Measurements from ENCODE around the gene ZNF221. TPM values are rescaled to one million over a fixed set of nuclear protein-coding genes. Genes with fewer than 3 reads are reported as not detected.
"Not testable (repeated sequence)": the region's sequence is repeated elsewhere in the genome, so short reads cannot be mapped to it uniquely, and the experiment has no call there.

Gene ZNF221
- 3.8 TPM for total RNA-seq

DNA sequence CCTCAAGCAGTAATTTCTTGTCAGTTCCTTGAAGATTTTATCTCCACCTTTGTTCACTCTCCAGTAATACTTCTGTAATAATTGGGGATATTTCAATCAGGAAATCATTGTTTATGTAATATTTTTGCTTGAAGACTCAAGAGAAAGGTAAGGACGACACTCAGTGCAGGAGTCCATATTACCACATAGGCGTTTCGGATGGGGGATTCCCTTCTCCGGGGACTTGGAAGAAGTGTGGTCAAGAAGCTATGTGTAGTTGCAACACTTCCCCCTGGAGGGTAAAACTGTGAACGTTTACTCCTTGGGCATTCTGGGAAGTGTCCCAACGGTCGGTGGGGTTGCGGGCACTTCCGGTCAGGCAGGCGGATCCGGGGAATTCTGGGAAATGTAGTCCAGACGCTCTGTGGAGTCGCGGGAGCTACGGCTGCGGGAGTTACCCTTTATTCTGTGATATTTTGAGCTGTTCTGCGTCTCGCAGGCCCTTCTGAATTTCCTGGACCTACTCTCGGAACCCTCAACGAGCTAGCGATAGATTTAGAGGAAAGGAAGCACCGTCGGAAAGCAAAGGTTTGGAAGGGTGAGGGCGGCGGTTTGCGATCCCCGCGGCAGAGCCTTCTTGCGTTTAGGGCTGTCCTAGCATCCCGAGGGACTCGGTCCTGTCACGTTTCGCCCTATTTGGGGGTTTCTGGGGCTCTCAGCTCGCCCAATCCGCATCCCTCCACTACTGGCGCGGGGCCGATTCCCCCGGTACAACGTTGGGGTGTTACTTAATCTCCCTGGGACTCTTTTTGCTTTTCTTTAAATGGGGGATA lies at the start of gene ZNF221:
Gene ZNF221 (plus strand): TSS at position 395 of the 812 bp plus-strand sequence. CDS start 11,499 bp downstream, outside the sequence.
- DNase-seq (ENCODE audit: low read depth in 2 of 3, low spot score in 2 of 3), result peak; percentile 24 to 94 (median 93)

GRCh38 chr19:43901395-43902390 lies 49.3 kb upstream of the ZNF221 start:
- peak; percentile 22 to 68 (median 65) for DNase-seq (ENCODE audit: low read depth in 2 of 3, low spot score in 2 of 3)

DNA sequence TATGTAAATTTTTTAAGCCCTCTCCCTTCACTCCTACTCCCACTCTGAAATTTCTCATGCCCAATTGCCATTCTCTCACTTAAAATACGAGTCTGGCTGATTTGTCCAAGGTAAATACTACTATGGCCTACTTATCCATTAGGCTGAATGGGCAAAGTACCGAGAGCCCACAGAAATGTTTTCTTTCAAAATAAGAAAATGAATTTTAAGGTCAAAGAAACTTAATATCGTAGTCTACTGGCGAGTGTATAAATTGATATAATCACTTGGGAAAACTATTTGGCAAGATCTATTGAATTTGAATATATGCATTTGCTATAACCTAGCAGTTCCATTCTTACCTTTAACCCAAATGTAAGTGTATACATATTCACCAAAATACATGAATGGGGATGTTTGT lies 48.6 kb upstream of the ZNF221 start:
- DNase-seq (ENCODE audit: low read depth in 2 of 3, low spot score in 2 of 3), result no peak

- DNase-seq (ENCODE audit: low read depth in 2 of 3, low spot score in 2 of 3), result no peak
Measured at GRCh38 chr19:43905897-43906296, 45.1 kb upstream of the ZNF221 start.

- no peak for DNase-seq (ENCODE audit: low read depth in 2 of 3, low spot score in 2 of 3)
Measured at GRCh38 chr19:43906774-43907173, 44.3 kb upstream of the ZNF221 start.

DNA sequence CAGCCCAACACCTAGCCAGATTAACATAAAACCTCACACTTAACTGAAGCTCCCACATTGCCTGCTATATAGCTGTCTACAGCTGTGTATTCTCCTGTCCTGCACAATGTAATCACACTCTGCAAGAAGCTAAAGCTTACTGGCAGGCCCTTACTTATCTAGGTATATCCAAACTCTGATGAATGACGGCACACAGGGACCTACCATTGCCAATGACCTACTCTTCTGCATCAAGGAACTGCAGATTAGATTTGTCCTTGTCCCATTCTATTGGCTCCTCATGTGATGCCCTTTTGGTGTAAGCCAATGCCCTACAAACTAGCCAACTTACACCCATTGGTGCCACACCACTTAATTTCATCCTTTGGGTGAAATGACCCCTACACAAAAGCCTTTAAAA lies 42.4 kb upstream of the ZNF221 start:
- DNase-seq (ENCODE audit: low read depth in 2 of 3, low spot score in 2 of 3), result no peak

GRCh38 chr19:43910884-43911283 lies 40.1 kb upstream of the ZNF221 start:
- DNase-seq (ENCODE audit: low read depth in 2 of 3, low spot score in 2 of 3), result no peak

DNA sequence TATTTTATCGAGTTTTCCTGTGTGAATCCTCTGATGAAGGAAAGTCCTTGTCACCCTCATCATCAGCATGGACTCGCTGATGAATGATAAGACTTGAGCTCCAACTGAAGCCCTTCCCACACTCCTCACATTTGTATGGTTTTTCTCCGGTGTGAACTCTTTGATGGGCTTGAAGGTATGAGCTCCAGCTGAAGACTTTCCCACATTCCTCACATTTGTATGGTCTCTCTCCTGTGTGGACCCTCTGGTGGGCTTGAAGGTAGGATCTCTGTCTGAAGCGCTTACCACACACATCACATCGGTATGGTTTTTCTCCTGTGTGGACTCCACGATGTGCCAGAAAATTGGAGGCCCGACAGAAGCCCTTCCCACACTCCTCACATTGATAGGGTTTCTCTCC lies 37.6 kb upstream of the ZNF221 start:
- DNase-seq (ENCODE audit: low read depth in 2 of 3, low spot score in 2 of 3), result peak in 1 of 3 donors; percentile 1

DNA sequence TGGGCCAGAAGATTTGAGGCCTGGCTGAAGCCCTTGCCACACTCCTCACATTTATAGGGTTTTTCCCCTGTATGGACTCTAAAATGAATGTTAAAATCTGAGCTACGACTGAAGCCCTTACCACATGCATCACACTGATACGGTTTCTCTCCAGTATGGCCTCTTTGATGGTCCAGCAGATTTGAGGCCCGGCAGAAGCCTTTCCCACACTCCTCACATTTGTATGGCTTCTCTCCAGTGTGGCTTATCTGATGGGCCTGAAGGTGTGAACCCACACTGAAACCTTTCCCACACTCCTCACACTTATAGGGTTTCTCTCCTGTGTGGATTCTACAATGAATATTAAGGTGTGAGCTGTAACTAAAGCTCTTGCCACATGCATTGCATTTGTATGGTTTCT lies 37.0 kb upstream of the ZNF221 start:
- peak in 1 of 3 donors; percentile 13 for DNase-seq (ENCODE audit: low read depth in 2 of 3, low spot score in 2 of 3)

DNA sequence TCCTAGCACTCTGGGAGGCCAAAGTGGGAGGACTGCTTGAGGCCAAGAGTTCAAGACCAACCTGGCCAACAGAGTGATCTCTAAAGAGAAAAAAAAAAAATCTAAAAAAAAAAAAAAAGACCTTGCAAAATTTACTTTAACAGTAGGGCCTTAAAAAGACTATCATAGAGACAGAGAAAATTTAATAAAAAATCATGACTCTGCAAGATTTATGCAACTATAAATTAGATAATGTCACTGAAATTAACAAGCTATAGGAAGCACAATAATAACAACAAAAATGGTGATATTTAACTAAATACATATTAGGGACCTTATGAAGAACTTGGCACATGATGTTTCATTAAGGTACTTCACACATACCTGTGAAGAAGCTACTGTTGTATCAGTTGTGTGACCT lies 27.2 kb upstream of the ZNF221 start:
- no peak for DNase-seq (ENCODE audit: low read depth in 2 of 3, low spot score in 2 of 3)

DNA sequence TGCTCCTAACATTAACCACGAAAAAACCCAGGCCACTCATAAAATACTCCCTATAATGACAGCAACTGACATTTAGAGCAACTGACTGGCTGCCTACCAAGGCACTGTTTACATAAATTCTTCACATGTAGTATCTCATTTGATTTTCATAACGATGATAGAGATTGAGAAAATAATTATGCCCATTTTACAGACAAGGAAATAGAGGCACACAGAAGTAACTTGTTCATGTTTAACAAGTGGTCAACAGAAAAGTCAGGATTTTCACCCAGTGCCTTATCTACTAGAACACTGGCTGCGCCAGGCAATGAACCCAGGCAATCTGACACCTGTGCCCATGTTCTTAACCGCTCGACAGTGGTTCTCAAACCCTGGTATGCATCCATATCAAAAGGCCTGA lies 22.2 kb upstream of the ZNF221 start:
- no peak for DNase-seq (ENCODE audit: low read depth in 2 of 3, low spot score in 2 of 3)

DNA sequence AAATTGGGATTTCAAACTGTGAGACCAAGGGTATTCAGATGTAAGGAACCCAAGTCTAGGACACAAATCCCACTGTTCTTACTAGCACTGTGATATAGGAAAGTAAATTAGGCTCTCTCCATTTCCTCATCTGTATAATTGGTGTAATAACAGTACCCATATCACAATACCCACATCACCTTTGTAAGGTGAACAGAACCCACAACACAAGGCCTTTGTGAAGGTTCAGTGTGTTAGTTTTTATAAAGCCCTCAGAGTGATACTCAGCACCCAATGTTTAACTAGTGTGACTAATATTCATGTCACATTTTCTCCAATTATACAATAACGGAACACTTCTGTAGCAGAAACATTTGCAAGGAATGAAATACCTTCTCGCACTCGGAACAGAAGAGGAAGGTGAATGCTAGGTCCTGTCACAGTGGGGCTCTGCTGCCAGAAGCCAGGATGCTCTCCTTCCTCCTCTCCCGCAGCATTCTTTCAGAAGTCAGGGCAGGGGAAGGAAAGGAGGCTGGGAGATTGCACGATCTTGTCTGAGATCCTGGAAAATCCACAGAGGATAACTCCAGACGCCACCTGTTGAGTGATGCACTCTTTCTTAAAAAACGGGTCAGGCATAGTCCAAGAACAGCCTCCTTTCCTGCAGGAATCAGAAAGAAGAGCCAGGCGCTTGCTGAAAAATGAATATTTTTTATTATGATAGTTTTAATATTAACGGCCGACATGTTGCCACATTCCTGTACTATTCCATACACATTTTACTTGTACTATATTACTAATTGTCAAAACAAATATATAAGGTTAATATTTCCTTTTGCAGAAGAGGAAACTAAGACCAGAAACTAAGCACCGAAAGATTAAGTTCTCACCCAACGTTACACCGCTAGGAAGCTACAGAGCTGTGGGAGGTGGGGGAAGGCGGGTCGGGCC lies 16.7 kb upstream of the ZNF221 start:
- no peak for DNase-seq (ENCODE audit: low read depth in 2 of 3, low spot score in 2 of 3)

DNA sequence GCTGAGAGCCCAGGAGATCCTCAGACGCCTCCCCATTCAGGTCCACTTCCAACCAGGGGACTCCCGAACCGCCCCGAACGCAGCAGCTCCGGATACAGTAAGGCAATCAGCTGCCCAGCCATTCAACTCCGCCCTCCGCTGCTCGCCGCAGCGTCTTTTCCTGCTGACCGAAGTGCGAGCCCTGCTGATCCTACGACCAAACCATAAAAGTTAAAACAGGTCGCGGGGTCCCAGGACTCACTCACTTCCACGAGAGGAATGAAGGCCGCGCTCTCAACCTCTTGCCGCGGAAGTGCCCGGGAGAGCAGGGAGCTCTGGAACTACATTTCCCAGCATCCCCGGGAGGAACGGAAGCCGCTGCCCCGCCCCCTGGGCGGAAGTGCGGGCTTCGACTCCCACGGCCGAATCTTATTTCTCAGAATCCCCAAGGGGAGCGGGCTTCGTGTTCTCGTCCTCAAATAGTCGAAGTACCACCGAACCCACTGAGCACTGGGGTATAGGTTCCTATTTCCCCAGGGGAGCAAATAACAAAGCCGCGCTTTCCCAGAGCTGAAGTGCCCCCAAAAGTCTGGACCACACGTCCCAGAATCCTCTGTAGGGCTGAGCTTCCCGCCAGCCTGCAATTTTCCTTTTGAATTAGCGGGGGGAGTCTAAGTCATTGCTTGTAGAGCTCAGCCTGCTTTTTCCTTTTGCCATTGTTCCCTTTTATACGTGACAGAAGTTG lies 15.9 kb upstream of the ZNF221 start, which contains the start of gene ZNF45:
Gene ZNF45 (minus strand): TSS at position 298 of the 724 bp plus-strand sequence. CDS start 13,097 bp downstream, outside the sequence.
- peak; percentile 64 to 94 (median 91) for DNase-seq (ENCODE audit: low read depth in 2 of 3, low spot score in 2 of 3)

DNA sequence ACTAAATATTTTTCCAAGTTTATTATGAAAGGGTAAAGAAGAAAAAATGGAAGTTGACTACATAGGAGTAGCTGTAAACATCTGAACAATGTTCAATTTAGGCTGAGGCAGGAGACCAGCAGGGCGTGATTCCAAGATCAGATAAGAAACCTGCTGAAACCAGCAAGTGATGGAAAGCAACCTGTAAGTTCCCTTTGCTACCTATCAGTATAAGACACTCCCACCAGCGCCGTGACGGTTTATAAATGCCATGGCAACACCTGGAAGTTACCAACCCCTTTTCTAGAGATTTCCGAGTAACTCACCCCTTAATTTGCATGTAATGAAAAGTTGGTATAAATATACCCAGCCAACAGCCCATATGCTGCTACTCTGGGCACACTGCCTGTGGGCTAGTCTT lies 14.8 kb upstream of the ZNF221 start:
- DNase-seq (ENCODE audit: low read depth in 2 of 3, low spot score in 2 of 3), result no peak

GRCh38 chr19:43939557-43940260 lies 11.3 kb upstream of the ZNF221 start:
- no peak for DNase-seq (ENCODE audit: low read depth in 2 of 3, low spot score in 2 of 3)

DNA sequence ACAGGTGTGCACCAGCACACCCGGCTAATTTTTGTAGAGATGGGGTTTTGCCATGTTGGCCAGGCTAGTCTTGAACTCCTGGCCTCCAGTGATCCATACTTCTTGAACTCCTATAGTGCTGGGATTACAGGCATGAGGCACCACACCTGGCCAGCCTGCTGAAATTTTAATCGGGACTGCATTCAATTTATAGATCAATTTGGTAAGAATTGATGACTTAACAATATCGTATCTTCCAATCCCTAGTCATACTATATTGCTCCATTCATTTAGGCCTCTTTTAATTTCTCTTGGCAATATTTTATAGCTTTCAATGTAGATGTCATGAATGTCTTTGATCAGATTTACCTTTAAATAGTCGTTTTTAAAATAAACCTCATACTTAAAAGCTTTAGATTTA lies 10.3 kb upstream of the ZNF221 start:
- DNase-seq (ENCODE audit: low read depth in 2 of 3, low spot score in 2 of 3), result no peak

- no peak for DNase-seq (ENCODE audit: low read depth in 2 of 3, low spot score in 2 of 3)
Measured at GRCh38 chr19:43941209-43941608, 9.8 kb upstream of the ZNF221 start.

DNA sequence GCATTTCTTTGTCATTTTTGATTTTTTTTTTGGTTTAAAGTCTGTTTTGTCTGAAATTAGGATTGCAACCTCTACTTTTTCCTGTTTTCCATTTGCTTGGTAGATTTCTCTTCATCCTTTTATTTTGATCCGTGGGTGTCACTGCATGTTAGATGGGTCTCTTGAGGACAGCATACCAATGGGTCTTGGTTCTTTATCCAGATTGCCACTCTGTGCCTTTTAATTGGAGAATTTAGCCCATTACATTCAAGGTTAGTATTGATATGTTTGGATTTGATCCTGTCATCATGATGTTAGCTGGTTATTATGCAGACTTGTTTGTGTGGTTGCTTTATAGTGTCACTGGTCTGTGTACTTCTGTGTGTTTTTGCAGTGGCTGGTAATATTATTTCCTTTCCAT lies 3.6 kb upstream of the ZNF221 start:
- DNase-seq (ENCODE audit: low read depth in 2 of 3, low spot score in 2 of 3), result not testable (repeated sequence)

GRCh38 chr19:43949803-43950202 lies 1.2 kb upstream of the ZNF221 start:
- DNase-seq (ENCODE audit: low read depth in 2 of 3, low spot score in 2 of 3), result not testable (repeated sequence)
